GM03348 (cell line): Measurements from ENCODE around the gene SNX18.
"Not testable (repeated sequence)": the region's sequence is repeated elsewhere in the genome, so short reads cannot be mapped to it uniquely, and the experiment has no call there.

Experiments used
- DNase-seq: peaks from one replicate; pipeline ENCODE4 v3.0.0; 2012; ENCODE audit warnings: low spot score

The SNX18 gene

DNA sequence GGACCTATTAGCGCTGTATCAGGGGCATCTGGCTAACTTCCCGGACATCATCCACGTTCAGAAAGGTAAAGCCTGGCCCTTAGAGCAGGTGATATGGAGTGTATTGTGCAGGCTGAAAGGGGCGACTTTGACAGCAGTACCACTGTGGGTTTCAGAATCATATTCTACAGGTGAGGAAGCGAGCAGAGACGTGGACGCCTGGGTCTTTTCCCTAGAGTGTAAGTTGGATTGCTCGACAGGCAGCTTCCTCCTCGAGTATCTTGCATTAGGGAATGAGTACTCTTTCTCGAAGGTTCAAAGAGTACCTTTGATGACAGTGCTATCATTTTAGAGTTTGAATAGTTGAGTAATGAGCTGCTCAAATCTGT is 1.9 kb downstream of the SNX18 start:
- no peak for DNase-seq

DNA sequence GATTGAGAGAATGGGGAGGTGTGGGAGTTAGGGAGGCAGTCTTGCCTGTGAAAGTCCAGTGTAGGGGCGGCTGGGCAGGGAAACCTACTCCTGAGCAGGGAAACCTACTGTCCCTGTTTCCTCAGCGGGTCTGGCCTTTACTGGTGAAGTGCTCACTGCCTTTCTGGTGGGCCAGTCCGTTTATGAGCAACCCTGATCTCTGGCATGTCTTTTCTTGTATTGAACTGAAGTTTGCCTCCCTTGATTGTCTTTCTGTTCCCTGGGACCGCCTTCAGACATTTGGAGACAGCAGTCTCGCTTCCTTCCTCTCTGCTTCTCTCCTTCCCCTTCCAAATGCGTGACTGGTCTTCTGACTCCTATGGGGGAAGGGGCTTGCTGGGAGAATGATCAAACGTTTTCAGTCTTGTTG is 2.9 kb downstream of the SNX18 start:
- peak; percentile 30 for DNase-seq

DNA sequence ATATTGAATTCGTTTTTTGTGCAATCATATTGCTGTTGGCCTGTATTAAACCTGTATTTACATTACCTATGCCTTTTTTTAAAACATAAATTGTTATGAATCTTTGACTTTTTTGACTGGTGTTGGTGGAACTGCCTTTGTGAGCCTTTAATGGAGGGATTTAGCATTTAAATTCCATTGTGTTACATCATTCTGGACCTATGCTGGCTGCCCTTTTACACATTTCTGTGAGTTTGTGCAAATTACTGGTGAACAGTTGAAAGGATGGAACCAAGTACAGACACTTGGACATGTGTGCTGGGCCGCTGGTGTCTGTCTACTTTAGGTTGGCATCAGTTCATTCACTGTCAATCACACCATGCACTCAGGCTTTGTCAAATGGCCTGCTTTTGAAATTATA is 3.4 kb downstream of the SNX18 start:
- no peak for DNase-seq

DNA sequence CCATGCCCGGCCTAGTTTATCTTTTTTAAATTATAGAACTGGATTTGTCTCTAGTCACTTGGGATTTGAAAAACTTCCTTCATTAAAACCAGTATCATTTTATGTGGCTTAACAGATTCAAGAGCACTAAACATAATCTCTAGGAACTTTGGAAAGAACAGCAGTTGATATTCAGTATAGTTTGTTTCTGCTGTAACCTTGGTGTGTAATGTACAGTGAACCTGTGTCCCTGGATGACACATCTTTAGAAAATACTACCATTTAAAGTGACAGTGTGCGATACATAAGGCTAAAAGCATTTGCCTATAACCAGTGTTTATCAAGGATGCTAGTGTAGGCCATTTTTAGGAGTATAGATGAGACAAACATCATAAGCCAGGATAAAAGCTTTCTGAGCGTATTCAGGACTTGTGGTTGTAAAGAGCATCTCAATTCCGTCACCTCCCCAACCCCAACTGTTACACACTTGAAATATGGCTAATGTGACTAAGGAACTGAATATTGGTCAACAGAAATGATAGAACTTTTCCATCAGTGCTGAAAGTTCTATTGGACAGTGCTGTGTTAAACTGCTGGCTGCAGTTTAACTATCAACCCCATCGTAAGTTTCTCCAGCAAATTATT is 4.4 kb downstream of the SNX18 start:
- no peak for DNase-seq

DNA sequence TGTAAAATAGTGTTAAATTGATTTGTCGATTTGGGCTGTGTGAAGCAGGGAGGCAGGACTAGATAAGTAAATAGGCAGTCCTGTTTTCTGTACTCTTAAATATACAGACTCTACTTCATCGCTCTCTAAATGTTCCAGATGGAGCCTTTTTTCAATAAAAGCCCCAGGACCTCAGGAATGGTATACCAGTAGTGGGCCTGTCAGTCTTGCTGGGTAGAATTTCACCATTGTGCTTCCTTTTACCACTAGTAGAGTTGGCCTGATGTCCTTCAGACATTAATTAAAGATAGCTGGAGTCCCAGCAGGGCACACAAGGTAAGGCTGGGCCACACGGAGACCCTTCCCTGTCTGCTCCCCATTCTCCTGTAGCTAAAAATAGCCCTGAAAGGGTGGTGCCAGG is 6.0 kb downstream of the SNX18 start:
- DNase-seq: no peak

DNA sequence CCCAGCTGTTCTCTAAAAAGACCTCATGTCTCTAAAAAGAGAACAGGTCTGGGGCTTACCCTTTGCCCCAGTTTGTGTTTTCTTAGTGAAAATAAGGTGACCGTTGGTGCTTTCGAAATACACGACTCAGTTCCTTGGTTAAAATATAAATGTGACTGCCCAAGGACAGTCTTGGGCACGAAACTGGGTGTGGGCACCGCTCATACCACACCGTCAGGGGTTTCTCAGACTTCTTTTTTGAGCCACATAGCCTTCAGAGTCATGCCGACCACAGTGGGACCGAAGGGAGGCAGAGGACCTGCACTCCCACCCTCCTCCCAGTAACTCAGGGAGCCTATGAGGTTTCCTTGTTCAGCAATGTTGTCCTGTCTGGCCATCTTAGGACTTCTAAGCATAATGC is 6.5 kb downstream of the SNX18 start:
- no peak for DNase-seq

DNA sequence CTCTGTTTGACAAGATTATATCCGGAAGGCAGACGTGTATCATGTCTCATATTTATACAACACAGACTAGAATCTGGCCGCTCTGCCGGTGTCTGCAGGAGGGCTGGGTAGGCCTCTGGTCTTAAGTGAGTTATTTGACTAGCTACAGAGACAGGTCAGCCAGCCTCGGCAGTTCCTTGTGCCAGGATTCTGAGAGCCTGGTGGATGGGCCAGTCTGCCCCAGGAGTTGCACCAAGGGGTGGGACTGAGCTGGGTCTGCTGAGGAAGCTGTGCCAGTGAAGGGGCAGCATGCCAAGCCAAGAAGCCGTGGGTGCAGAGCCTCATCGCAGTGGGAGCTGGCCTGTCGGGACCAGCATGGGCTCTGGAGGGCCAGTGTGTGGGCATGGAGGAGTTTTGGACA is 7.1 kb downstream of the SNX18 start:
- no peak for DNase-seq

DNA sequence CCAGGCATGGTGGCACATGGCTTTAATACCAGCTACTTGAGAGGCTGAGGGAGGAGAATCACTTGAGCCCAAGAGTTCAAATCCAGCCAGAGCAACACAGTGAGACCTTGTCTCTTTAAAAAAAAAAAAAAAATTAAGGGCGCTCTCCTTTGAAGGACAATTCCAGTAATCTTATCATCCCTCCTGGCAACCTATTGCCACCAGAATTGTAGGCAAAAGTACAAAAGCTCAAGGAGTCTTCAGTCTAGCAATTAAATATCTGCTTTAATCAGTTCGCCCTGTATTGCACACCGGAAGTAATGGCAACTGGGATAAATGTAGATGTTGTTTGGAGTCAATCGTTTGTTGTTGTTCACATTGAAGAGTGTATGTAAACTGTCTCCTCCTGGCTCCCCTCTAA is 7.7 kb downstream of the SNX18 start:
- no peak for DNase-seq

DNA sequence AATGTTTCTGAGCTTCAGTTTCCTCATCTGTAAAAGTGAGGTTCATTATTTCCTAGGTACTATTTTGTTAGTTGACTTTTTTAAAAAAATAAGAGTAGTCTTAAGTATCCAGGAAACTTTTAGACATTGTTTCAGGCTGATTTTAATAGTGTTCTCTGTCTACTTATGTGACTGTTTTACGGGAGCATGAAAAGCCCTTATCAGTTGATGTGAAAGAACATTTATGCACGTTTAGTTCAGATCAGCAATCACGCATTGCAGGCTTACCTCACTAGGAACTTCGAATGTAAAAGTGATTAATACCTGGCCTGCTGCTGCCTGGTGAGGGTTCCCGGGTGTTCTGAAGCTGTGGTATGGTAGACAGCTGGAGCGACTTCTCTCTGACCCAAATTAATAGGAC is 8.1 kb downstream of the SNX18 start:
- no peak for DNase-seq

DNA sequence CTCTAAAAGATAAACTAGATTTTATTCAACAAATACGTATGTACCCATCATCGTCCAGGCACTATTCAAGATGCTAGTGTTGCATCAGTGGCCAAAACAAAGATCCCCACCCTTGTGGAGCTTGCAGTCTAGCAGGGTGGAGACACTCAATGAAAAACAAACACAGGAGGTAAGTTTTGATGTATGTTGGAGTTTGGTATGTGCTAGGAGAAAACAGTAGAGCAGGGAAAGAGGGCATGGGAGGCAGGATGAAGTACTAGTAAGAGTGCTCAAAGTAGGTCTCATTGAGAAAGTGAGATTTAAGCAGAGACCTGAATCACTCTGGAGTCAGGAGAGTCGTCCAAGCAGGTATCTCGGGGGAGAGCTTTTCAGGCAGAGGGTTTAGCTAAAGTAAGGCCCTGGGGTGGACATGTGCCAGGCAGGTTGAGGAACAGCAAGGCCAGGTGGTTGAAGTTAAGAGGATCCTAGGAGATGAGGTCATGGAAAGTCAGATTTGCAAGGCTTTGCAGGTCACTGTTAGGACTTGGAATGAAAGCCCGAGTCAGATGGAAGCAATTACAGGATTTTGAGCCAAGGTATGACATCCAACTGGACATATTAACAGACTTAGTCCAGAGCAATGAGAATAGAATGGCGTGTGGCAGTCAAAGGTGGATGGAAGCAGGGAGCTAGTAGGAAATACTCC is 9.2 kb downstream of the SNX18 start:
- no peak for DNase-seq

DNA sequence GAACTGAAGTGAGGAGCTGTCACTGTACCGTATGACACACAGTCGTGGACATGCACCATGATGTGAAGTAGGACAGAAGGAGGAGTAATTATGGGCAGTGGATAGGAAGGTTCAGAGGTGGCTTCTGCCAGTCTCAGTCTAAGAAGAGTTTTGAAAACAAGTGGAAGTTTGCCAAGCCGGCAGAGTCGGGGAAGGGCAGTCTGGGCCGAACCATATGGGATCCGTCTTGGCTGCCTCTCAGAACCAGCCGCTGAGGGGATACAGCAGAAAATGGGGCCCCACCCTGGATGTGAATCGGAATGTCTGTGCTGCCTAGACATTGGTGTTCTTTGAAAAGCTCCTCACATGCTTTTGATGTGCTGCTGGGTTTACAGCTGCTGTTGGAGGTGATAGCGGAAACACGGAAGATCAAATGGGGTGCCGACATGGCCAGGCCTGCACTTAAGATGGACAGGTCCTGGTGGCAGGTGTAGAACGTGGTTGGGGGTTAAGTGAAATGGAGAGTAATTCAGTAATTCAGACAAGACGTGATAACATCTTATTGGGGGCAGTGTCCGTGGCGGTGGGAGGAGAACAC is 11.2 kb downstream of the SNX18 start:
- DNase-seq: no peak

DNA sequence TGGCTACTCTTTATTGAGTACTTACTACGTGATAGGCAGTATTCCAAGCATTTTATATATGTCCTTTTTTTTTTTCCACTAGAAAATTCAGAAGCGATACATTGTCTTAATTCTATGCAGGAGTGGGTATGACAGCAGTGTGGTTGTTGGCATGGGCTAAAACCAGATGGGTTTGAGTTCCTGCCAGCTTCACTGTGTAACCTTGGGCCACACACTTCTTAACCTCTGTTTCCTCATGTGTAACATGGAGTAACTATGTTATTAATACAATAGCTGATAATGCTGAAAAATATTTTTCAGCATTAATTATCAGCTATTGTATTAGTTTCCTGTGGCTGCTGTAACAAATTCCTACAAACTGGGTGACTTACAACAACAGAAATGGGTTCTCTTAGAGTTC is 12.0 kb downstream of the SNX18 start:
- no peak for DNase-seq

DNA sequence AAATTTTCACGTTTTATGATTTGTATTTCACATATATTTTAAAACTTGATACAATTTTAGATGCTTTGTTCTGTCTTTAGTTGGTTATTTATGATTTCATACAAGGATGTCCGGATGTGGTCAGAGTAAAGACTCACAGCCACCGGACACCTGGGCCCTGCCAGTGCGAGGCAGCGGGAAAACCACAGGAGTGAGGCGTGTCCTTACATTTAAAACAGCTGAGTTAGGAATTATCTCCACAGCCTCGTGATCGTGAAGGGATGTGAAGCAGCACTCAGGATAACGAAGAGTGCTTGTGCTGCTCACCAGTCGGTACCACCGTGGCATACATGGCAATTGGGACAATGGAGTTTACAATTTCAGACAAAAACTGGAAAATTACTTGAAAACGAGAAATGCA is 14.0 kb downstream of the SNX18 start:
- DNase-seq: no peak

DNA sequence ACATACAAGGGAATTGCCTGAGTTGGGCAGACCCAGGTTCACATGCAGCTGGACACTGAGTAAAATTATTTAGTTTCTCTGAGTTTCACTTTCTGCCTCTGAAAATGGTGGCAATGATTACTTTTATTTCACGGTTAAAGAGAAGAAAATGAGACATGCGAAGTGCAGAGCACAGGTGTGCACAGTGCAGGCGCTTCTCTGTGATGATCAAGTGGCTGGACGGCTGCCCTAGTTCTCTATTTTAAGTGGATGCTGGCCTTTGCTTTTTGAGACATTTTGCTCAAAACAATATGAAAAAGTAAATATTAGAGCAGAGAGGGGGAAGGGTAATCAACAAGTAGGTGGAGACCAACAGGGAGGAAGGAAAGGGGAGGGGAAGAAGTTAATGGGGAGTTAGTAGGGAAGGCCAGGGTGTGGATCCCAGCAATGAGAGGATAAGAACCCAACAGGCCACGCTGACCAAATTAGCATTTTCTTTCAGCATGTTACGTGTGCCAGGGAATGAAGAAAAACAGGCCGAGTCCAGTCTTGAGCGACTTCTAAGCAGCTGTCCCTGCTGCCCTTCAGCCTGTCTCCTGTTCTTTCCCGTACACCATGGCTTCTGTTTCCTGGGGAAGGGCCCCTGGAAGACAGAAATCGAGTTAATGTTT is 16.1 kb downstream of the SNX18 start:
- DNase-seq: no peak

DNA sequence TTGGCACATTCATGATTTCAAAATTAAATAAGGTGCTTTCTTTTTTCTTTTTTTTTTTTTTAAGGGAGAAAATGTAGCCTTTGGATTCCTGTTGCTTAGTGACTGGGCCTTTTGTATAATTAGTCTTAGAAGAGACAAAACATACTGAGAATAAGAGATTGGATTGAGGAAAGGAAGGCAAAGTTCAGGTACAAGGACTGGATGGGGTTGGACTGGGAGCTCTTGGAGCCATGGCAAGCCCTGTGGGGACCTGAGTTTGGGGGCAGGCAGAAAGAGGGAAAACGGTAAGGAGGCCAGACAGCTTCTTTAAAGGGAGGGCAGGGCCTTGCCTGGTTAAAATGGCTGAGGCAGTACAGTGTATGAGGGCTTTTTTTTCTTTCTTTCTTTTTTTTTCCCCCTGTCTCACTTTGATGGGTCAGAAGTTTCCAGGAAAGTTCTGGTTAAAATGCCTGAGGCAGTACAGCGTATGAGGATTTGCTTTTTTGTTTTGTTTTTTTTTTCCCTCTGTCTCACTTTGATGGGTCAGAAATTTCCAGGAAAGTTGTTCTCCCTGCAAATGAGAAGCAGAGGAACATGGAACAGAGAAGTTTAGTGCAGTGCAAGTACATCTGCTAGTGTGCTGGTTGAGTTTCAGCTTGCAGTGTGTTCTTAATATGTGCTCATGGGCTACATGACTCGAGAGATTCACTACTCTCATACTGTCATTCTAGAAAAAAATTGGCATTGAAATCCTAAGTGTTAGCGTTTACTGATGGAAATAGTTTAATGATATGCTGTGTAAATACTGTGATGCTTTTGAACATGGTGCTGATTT is 16.8 kb downstream of the SNX18 start:
- DNase-seq: no peak

DNA sequence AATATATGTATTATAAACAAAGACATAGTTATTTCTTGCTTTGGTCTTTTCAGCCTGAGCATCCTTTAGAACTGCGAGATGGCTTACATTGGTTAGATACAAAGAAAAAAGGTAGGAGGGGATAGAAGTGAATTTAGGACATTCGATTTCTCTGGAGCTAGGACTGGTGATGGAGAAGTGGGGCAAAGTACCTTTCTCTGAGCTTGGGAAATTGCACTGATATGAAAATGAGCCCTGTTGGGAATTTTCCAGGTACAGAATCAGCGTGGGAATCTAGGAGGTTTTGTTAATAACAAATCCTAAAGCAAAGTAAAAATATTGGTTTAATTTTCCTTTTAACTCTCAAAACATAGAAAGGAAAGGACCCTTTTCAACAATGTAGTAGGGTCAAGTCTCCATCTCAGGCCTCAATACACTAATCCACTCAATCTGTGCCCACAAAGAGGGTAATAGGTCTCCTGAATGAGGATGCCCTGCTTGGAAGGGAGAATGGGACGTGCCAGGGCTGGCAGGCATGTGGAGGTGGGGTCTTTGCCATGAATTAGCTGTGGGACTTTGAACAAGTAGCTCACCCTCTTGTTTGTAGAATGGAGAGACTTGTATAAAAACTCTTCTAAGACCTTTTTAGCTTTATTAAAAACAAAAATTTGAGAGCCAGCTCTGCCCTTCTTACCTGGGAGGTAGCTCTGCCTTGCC is 17.7 kb downstream of the SNX18 start:
- no peak for DNase-seq

DNA sequence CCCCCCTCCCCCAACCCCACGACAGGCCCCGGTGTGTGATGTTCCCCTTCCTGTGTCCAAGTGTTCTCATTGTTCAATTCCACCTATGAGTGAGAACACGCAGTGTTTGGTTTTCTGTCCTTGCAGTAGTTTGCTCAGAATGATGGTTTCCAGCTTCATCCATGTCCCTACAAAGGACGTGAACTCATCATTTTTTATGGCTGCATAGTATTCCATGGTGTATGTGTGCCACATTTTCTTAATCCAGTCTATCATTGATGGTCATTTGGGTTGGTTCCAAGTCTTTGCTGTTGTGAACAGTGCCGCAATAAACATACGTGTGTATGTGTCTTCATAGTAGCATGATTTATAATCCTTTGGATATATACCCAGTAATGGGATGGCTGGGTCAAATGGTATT is 18.8 kb downstream of the SNX18 start:
- DNase-seq: not testable (repeated sequence)

DNA sequence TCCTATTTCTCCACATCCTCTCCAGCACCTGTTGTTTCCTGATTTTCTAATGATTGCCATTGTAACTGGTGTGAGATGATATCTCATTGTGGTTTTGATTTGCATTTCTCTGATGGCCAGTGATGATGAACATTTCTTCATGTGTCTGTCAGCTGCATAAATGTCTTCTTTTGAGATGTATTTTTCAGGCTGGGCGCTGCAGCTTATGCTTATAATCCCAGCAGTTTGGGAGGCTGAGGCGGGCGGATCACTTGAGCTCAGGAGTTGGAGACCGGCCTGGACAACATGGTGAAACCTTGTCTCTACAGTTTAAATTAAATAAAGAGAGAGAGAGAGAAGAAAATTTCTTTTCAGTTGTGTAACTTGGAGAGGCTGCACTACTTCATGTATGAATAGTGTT is 19.3 kb downstream of the SNX18 start:
- DNase-seq: not testable (repeated sequence)

DNA sequence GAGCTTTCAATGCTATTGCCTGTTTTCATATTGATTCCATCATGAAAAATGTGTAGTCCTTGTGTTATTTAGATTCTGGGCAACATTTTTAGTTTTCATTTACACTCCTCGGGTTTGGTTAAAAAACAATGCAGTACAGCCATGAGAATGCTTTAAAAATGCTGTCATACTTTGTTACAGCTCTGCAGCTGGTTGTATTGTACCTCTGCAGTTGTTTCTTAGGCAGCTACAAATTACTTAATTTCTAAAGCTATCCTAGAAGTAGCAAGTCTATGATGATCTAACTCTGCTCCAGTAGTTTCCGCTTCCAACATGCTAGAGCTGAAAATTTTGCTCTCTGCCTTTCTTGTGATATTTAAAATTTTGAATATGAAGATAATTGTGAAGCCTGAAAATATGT is 20.2 kb downstream of the SNX18 start:
- peak; percentile 45 for DNase-seq

DNA sequence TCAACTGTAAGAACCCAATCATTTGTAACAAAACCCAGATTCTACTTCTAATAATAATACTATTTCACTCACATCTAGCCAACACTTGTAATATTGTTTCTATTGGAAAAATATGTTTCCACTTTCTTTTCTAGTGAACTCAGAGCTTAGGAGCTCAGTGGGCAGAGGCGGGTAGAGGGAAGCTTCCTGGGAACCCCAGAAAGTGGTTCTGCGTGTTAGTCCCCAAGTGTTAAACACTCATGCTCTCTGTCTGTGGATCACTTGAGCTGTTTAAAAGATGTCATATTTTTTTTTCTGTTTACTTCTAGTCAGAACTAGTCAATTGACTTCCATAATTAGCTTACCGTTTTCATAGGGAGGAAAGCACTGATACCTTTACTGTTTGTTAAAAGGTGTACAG is 20.6 kb downstream of the SNX18 start:
- no peak for DNase-seq

DNA sequence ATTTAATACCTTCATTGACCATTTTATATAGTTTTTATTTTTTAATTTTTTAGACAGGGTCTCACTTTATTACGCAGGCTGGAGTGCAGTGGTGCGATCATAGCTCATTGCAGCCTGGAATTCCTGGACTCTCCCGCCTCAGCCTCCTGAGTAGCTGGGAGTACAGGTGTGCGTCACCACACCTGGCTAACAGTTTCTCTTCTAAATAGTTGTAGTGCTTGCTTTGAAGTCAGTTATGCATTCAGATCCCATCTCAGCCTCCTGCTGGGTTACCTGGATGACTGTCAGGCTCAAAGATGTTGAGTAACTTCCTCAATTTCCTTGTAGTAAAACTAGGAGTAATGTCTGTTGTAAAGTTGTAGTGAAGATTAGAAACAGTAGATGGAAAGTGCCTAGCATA is 21.4 kb downstream of the SNX18 start:
- no peak for DNase-seq

DNA sequence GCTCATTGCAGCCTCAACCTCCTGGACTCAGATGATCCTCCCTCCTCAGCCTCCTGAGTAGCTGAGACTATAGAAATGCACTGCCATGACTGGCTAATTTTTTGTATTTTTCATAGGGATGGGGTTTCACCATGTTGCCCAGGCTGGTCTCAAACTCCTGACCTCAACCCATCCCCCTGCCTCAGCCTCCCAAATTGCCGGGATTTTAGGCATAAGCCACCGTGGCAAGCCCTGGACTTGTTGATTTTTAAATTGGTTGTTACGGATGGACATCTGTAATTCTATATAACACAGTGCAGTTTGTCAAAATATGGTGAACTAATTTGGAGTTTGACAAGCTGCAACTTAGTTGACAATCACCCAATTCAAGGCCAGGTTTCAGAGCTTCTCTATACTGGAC is 22.7 kb downstream of the SNX18 start:
- DNase-seq: no peak
